WTC11 (cell line): ENCODE measurements around the gene SLC16A7. TPM values are rescaled to one million over a fixed set of nuclear protein-coding genes. Genes with fewer than 3 reads are reported as not detected.

Experiments
- ARID4B ChIP-seq: sonication (generic); formaldehyde crosslinking; IDR thresholded peaks from 2 replicates; pipeline ENCODE4 v1.8.0; 2023; ENCODE audit warnings: missing genetic modification reagents, mild to moderate bottlenecking, borderline replicate concordance
- CREM ChIP-seq: sonication (generic); formaldehyde crosslinking; IDR thresholded peaks from 2 replicates; pipeline ENCODE4 v1.8.1; 2022; ENCODE audit warnings: mild to moderate bottlenecking, missing genetic modification reagents, moderate library complexity
- FOXK1 ChIP-seq: sonication (generic); formaldehyde crosslinking; IDR thresholded peaks from 2 replicates; pipeline ENCODE4 v1.8.0; 2022; ENCODE audit warnings: mild to moderate bottlenecking, moderate library complexity, missing genetic modification reagents
- IRF1 ChIP-seq: sonication (generic); formaldehyde crosslinking; IDR thresholded peaks from 2 replicates; pipeline ENCODE4 v1.8.0; 2023; ENCODE audit warnings: missing genetic modification reagents
- NFE2L1 ChIP-seq: sonication (generic); formaldehyde crosslinking; IDR thresholded peaks from 2 replicates; pipeline ENCODE4 v1.8.1; 2023; ENCODE audit warnings: missing genetic modification reagents
- NR1H2 ChIP-seq: sonication (generic); formaldehyde crosslinking; IDR thresholded peaks from 2 replicates; pipeline ENCODE4 v1.9.0; 2021; ENCODE audit warnings: mild to moderate bottlenecking, moderate library complexity, missing genetic modification reagents
- PREB ChIP-seq: sonication (generic); formaldehyde crosslinking; IDR thresholded peaks from 2 replicates; pipeline ENCODE4 v1.8.1; 2022; ENCODE audit warnings: mild to moderate bottlenecking, missing genetic modification reagents, moderate library complexity, borderline replicate concordance
- STAT6 ChIP-seq: sonication (generic); formaldehyde crosslinking; conservative IDR thresholded peaks from 2 replicates; pipeline ENCODE4 v1.8.1; 2023; ENCODE audit warnings: mild to moderate bottlenecking, low read depth, missing genetic modification reagents, moderate library complexity
- ZMAT4 ChIP-seq: fragments of 250-450 bp; sonication (Bioruptor Pico); IDR thresholded peaks from 2 replicates; pipeline ENCODE4 v1.9.0; 2021; ENCODE audit warnings: mild to moderate bottlenecking
- ZNF263 ChIP-seq: sonication (generic); formaldehyde crosslinking; IDR thresholded peaks from 2 replicates; pipeline ENCODE4 v1.8.1; 2022; ENCODE audit warnings: low read depth, mild to moderate bottlenecking, moderate library complexity, missing genetic modification reagents
- ZNF281 ChIP-seq: sonication (generic); formaldehyde crosslinking; IDR thresholded peaks from 2 replicates; pipeline ENCODE4 v1.8.0; 2023; ENCODE audit warnings: mild to moderate bottlenecking, missing genetic modification reagents
- ZNF512 ChIP-seq: sonication (generic); formaldehyde crosslinking; IDR thresholded peaks from 2 replicates; pipeline ENCODE4 v1.8.1; 2022; ENCODE audit warnings: missing genetic modification reagents, borderline replicate concordance
- total RNA-seq: library from RNA; stranded (reverse); gene quantifications from 3 replicates; pipeline ENCODE4 v1.2.3, GENCODE V29; 2021

SLC16A7 gene
- total RNA-seq, 1 experiment from 2014 or later, result 3.4 TPM

- TF ChIP-seq STAT6 (CRISPR knock-in tag) (no peak), NFE2L1 (CRISPR knock-in tag) (no peak), FOXK1 (CRISPR knock-in tag) (no peak), CREM (no peak), PREB (CRISPR knock-in tag) (no peak), ZNF281 (CRISPR knock-in tag) (no peak), ARID4B (CRISPR knock-in tag) (no peak), NR1H2 (CRISPR knock-in tag) (no peak), ZMAT4 (CRISPR knock-in tag) (no peak), IRF1 (CRISPR knock-in tag) (no peak), ZNF263 (CRISPR knock-in tag) (no peak), ZNF512 (CRISPR knock-in tag) (no peak)
- TF ChIP-seq, all 79 proteins: peak for 0
Observed at GRCh38 chr12:59645242-59645641, 49.4 kb downstream of the SLC16A7 start (continued).
